Measurements from ENCODE around the gene SMIM41.

DNA sequence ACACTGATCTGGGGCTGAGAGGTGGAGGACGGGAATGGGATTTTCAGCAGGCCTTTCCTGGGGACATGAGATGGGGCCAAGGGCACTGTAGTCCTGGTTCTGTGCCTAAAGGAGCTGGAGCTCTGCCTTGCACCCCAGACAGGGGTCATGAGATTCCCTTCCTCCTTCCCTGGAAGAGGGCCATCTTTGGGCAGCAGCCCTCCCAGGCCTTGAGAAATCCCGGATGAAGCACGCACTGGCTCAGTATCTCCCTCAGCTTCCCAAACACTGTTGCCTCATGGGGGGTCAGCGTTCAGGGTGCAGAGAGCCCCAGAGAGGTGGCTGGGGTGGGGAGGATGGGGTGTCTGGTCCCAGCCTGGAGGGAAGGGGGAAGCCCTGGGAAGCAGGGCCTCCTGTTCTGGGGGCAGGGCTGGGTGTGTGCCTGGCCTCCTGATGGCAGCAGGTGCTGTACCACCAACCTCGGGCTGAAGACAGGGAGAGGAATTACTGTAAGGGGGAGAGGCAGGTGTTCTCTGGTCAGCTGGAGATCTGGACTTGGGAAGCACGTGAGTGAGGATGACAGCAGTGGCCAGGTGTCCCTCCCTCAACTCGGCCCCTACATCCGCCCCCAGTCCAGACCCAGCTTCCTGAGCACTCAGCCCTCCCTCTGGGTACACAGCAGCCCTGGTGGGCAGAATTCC, 36.7 kb upstream of the SMIM41 start:
- no peak for TF ChIP-seq TAF1 (conservative IDR thresholded peaks at IDR 0.05)
- TF ChIP-seq, protein P1, sequence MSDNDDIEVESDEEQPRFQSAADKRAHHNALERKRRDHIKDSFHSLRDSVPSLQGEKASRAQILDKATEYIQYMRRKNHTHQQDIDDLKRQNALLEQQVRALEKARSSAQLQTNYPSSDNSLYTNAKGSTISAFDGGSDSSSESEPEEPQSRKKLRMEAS (IDR thresholded peaks at IDR 0.05): no peak
- TF ChIP-seq, protein P2, sequence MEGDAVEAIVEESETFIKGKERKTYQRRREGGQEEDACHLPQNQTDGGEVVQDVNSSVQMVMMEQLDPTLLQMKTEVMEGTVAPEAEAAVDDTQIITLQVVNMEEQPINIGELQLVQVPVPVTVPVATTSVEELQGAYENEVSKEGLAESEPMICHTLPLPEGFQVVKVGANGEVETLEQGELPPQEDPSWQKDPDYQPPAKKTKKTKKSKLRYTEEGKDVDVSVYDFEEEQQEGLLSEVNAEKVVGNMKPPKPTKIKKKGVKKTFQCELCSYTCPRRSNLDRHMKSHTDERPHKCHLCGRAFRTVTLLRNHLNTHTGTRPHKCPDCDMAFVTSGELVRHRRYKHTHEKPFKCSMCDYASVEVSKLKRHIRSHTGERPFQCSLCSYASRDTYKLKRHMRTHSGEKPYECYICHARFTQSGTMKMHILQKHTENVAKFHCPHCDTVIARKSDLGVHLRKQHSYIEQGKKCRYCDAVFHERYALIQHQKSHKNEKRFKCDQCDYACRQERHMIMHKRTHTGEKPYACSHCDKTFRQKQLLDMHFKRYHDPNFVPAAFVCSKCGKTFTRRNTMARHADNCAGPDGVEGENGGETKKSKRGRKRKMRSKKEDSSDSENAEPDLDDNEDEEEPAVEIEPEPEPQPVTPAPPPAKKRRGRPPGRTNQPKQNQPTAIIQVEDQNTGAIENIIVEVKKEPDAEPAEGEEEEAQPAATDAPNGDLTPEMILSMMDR (IDR thresholded peaks at IDR 0.05; ENCODE audit: low read depth, low read length, missing input control): no peak
- TF ChIP-seq SP1 (IDR thresholded peaks at IDR 0.05): no peak
- TF ChIP-seq YY1 (IDR thresholded peaks at IDR 0.05): no peak
- TF ChIP-seq, protein P3, sequence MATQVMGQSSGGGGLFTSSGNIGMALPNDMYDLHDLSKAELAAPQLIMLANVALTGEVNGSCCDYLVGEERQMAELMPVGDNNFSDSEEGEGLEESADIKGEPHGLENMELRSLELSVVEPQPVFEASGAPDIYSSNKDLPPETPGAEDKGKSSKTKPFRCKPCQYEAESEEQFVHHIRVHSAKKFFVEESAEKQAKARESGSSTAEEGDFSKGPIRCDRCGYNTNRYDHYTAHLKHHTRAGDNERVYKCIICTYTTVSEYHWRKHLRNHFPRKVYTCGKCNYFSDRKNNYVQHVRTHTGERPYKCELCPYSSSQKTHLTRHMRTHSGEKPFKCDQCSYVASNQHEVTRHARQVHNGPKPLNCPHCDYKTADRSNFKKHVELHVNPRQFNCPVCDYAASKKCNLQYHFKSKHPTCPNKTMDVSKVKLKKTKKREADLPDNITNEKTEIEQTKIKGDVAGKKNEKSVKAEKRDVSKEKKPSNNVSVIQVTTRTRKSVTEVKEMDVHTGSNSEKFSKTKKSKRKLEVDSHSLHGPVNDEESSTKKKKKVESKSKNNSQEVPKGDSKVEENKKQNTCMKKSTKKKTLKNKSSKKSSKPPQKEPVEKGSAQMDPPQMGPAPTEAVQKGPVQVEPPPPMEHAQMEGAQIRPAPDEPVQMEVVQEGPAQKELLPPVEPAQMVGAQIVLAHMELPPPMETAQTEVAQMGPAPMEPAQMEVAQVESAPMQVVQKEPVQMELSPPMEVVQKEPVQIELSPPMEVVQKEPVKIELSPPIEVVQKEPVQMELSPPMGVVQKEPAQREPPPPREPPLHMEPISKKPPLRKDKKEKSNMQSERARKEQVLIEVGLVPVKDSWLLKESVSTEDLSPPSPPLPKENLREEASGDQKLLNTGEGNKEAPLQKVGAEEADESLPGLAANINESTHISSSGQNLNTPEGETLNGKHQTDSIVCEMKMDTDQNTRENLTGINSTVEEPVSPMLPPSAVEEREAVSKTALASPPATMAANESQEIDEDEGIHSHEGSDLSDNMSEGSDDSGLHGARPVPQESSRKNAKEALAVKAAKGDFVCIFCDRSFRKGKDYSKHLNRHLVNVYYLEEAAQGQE (IDR thresholded peaks at IDR 0.05): no peak
- TF ChIP-seq RAD21 (IDR thresholded peaks at IDR 0.05): no peak
- no peak for TF ChIP-seq JUND (IDR thresholded peaks at IDR 0.05)
- no peak for TF ChIP-seq RXRA (IDR thresholded peaks at IDR 0.05)
